Stimulated activated CD4-positive, alpha-beta T cell treated with anti-CD3 and anti-CD28 coated beads, Interleukin-1b, Interleukin-23, amount 100 ng/mL, for 1 hour (primary cell): Measurements from ENCODE around the gene TP63.

Experiments used
- DNase-seq, 2 donors: peaks; one replicate each; pipeline ENCODE4 v3.0.0-alpha.2; 2020; ENCODE audit warnings: low read depth in 2 of 2

Gene TP63

DNA sequence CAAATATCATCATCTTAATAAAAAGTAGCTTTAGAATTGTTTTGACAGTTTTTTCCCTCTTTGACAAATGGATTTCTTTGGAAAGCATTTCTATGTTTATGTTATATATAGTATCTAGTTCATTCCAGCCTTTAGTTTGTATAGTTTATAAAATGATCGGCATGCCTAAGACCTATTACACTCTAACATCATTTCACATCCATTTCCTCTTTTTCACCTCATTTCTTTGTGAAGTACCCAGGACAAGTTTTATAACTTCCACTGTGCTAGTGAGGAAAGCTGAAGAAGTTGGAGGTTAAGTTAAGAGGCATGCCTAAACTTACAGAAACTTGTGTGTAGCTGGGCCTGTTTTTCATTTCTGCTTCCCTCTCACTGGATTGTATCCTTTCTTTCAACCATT, 178.4 kb downstream of the TP63 start:
- DNase-seq: no peak

DNA sequence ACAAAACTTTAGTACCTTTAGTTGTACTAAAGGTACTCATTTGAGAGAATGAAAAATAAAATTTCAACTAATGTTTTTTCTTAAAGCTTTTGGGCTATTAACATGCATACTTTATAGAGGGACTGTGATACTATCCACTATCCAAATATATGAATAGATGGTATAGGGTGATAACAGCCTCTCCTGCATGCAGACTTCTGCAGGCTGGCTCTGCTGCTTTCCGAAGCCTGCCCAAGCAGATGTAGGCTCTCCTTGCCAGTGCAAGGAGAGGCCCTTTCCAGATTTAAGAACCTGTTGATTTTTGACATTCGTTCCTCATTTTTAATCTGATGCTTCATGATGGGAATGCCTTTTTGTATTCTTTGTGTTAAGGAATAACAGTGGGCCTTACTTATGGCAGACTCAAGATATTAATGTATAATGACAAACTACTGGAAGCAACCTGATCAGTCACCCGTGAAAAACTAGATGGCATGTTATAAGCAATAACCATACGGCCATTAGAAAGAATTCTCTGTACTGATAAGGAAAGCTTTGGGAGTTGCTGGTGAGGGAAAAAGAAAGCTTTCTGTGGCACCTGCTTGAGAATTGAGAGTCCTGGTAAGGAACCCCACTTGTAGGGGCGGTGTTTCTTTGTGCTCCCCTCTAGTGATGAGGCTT, 181.7 kb downstream of the TP63 start:
- DNase-seq: no peak

DNA sequence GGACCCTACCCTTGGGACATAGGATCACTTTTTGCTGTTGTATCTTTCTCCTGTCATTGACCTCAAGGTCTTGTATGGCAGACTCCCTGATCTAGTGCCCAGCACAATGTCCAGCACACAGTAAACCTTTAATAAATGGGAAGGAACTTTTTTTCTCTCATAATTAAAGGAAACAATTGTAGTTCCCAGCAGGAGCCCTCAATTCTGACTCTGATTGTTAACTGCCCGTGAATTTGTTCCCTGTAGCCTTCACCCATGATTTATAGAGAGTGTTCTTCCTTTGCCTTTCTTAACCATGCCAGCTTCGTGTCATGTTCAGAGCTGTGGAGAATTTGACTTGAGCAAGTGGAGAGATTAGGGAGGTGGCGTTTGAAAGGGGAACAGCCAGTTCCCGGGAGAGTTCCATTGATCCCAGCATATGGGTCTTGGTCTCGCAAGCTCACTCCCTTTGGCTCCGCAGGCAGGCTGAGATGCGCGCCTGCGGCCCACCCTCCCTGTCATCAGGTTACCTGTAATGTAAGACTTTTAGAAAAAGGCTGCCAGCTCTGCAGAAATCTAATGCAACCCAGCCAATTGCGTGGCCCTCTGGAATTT, 182.6 kb downstream of the TP63 start:
- DNase-seq: no peak

DNA sequence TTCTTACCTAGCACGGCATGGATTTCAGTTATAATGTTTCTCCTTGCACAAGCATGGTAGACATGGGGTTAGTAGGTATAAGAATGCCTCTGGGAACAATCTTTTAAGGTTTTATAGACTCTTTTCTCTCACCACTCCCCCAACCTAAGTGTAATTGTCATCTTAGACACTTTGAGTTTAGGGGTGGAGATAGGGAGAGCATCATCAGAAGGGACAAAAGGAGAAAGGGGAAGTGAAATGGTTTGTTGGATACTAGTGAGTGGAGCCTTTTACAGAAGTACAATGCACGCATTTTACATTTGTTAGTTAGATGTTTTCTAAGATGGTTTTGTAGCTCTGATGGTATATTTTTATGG, 189.2 kb downstream of the TP63 start:
- no peak for DNase-seq

DNA sequence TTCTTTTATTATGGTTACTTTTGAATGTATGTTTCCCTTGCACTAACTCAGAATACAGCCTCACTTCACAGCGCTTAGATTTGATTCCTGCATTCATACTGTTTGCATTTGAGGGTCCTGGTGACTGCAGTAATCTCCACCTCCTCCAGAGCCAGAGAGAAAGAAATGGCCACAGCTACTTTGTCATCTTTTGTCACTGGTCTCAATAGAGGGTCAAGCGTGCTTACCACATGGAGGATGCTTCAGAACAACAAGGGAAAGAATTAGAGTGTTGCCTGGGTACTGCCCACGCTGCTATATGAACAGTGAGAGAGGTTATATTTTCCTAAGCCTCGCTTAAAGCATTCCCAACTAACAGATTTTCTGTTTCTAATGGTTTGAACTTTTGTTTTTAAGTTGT, 190.1 kb downstream of the TP63 start:
- no peak for DNase-seq

DNA sequence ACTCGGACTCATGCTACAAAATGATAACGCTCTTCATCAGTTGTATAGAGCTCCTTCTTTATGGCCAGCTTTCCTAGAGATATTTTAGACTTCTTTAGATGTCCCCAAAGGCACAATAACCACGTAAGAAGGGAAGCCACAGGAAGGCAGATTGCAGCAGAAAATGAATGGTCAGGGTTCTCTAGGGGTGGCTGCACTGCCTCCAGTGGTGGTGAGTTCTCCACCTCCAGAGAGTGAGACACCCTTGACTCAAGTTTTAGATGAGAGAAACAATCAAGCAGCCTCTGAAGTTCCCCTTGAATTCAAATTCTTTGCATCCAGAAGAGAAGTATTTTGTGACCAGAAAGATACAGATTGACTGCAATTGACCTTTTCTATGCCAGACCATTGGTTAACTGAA, 191.5 kb downstream of the TP63 start:
- DNase-seq: no peak

DNA sequence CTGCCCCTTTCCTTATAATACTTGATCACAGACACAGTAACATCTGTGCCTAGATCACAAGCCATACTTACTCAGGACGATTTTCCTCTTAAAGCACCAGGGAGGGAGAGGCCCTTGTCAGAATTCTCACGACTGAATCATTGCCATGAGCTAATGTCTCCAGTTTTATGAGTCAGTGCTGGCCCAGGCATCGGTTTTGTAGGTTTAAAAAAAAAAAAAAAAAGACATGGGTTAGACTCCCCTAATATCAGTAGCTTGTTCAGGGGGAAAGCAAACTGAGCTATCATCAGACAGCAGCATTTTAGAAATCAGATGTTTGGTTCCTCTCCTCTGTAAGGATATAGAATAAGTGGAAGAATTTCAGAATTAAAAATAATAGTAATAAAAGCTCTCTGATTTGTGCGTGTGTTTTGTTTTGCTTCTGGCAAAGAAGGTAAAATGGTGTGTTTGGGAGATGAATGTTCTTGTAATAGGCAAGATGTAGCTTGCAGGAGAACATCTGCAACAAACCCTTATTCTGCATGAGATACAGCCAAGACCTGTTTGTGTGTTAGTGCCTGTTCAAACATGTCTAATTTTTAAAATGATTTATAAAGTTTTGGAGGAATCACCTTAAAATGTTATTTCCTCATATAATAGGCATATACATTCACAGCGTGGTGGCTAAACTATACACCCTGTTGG, 193.6 kb downstream of the TP63 start:
- no peak for DNase-seq

DNA sequence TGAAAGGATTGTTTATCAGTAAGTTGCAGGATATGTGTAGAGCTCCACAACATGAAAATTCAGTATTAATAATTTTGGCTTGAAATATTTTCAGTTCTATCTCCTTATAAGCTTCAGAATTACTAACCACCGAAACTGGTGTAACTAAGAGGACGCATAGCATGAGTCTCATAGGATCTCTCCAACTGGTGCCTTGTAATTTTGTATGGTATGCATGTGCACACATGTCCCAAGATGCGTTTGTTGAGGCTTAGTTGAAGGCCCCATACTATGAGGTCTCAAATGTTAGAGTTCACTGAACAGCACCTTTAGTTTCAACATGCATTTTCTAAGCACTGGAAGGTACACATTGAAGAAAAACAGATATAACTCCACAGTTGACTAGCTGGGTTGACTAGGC, 195.4 kb downstream of the TP63 start:
- no peak for DNase-seq

DNA sequence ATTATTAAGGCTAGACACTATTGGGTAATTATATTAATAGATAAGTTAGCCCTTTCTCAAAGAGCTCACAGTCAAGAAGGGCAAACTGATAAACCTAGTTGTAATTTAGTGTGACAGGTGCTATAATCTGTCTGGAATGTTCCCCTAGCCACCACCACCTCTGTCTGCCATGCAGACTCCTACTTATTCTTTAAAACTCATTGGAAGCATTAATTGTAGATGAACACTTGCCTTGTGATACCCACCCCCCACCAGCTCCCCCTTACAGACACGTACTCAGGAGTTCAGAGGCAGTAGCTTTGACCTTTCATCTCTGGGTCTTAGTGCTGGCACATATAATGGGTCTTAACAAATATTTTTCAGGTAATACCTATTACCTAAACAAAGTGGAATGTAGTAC, 195.9 kb downstream of the TP63 start:
- DNase-seq: no peak

DNA sequence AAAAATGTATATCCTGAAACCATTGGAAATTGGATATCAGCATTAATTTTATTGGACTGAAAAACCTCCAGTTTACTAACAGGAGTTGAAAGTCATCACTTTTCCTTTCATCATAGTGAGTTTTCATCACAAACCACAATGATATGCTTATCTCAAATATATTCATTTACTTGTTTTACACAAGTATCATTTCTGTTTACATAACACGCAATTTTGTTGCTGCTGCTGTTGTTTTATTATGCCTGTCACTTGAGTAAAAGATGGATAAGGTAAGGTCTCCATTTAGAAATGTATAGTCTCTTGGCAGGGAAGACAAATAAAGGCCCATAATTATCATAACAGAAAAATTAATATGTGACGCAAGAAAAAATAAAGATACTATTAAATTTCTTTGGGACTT, 199.2 kb downstream of the TP63 start:
- DNase-seq: no peak

DNA sequence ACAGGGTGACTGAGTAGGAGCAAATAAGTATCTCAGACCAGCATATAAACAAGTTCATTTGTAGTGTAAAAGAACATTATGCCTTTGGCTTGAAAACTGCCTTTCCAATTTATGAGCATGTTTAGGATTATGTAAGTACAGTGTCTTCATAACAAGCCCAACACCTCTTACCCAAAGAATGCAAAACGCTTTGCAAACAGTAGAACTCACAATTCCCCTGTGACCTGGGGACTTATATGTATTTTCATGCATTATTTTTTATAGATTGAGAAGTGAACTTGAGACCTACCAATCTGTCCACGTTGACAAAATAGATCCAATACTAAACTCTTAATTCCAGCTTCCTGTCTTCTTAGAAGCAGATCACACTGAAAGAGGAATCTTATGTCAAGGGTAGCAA, 202.1 kb downstream of the TP63 start:
- DNase-seq: no peak

DNA sequence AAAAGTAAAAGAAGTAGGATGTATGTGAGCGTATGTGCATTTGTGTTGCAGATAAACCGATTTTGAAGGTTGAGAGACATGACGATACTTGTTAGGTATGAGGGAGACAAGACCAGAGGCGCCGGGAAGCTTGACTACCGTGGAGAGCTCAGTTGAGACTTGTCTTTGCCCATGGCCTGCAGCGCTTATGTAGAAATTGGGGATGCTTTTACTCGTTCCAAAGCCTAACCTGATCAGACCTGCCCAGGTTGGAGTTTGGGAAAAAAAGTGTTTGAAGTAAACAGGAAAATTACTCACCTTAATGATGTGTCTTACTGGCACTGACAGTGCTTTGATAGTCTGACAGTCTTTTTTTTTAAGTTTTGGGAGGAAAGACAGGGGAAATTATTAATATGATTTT, 202.8 kb downstream of the TP63 start:
- no peak for DNase-seq

DNA sequence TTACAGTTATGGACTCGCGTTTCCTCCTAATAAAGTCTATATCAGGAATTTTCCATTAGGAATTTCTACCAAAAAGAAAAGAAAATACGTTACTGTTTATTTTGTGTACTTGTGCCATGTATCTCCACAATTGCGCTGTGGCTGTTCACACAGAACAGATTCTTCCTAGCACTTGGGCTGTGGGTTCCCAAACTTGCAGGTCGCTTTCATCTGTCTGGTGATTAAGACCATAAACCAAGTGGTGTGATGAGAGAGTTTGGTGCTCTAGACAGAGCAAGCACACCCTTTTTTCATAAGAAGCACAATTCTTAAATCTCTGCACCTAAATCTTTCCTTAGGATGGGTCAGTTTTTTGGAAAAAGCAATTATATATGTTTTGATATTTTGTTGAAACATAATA, 203.3 kb downstream of the TP63 start:
- DNase-seq: no peak

DNA sequence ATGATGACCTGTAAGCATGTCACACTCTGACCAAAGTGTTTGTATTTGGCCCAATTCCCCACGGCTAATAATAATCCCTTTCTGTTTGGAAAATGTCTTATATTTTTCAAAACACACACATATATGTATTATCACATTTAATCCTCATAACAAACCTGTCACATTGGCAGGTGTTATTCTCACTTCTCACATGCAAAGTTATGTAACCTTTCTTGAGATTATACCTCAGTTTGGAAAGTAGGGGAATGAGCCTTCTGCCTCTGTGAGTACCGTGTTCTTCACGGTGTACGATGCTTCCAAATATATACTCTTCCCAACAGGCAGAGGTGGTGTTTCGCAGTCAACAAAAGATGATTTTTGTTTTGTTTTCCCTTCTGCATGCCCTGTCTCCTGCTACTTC, 205.6 kb downstream of the TP63 start:
- no peak for DNase-seq

DNA sequence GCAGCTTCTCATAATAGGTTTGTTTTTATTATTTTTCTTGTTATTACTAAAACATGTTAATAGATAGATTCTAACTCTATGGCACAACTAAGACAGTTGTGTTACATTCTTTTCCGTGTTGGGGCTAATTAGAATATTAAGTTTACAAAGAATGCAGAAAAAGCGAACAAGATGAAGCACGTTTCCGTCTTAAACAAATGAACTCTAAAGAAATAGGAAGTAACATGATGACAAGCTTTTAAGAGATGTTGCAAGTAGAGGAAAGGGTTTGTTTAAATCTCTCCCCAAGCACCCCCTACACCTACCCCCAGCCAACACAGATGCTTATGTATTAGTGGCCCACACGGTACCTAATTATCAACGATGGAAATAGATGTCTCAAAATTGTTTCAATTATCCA, 207.1 kb downstream of the TP63 start:
- DNase-seq: no peak

DNA sequence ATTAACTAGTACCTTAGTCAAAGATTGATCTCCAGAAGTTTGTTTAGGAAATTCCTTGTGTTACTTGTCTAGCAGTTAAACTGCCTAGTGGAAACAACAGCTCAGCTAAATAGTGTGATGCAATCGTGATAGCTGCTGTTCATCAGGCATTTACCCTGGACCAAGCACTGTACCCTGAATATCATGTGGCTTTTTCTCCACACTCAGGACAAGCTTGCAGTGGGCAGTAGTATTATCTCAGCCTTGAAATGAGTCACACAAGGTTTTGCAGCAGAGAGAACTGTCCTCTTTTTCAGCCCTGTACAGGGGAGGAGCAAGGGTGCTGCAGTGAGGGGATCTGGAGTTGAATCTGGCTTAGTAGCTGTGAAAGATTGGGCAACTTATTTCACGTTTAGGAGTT, 208.4 kb downstream of the TP63 start:
- DNase-seq: no peak

DNA sequence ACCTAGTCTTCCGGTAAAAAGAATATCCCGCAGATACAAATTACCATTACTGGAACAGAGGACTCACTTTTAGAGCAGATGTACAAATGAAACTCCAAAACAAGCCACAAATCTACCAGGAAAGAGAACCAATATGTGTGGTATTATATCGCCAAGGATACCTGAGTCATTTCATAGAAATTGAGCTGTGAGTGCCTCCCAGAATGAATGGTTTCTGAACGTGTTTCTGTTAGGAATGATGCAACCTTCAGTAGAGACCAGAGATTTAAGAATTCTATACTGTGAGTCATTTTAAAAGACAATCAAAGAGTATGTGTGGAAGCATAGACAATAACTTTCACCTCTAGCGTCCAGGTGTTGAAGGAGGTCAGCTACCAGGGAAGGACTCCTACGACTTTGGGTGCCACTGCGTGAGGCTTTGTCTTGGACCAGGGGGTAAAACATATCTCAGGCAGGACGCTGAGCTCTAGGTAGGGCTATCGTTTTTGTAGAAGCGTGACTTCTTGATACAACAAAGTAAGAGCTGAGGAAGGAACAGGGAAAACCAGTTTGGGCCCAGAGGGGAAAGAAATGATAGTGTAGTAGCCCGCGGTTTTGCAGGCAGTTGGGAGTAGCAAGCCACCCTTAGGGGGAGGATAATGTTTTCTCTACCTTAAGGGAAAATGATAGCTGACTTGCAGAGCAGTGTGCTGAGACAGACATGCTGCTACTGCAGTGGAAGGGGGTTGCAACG, 210.4 kb downstream of the TP63 start:
- no peak for DNase-seq

DNA sequence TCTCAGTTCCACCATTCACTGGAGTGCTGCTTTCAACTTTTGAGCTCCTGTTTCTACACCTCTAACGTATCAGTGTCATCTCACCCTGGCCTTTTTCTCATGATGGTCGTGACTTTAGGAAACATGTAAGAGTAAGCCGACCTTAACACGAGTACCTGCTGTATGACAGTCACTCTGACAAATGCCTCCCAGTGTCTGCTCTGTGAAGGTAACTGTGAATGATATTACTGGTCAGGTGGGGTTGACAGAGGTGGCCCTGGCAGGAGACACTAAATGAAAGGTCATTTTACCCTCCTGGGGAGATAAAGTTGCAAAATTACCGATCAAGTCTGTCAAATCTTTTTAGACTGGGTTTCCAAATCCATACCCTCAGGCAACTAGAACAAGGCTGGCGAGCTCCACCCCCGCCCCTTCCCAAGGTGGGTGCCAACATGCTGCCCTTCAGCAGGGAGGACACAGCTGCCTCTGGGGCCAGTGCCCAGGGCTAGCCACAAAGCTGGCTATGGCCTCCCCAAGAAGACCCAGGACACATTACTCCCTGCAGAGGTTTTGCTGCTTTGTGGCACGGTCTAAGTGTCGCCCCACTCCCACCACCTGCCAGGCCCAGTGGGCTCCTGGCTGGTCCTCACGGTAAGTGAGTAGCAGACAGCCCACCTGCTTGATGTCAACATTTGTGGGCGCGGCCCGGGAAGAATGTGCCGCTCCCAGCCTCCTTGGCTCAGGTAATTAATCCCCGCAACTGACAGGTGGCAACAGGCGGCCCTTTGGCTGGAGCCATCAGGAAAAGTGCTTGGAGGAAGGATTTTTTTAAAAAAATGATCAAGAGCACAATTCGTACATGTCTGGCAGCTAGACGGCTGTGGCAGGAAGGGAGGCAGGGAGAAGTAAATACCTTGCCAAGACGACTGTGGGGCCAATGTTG, 211.8 kb downstream of the TP63 start:
- DNase-seq: no peak

DNA sequence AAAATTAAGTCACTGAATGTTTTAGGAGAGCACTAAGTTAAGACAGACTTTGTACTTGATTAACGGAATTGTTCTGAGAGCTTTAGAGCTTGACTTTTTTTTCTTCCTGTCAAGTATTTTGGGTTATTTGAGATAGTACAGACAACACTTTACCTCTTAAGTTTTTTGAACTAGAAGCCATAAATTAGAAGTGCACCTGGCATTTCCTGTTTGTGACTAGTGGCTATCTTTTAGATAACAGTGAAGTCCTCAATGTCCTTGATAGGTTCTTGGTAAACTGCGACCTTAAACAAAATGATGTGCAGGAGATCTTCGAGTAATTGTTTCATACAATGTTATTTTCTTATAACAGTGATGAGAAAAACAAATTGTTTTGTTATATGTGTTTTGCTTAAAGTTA, 213.9 kb downstream of the TP63 start:
- no peak for DNase-seq

DNA sequence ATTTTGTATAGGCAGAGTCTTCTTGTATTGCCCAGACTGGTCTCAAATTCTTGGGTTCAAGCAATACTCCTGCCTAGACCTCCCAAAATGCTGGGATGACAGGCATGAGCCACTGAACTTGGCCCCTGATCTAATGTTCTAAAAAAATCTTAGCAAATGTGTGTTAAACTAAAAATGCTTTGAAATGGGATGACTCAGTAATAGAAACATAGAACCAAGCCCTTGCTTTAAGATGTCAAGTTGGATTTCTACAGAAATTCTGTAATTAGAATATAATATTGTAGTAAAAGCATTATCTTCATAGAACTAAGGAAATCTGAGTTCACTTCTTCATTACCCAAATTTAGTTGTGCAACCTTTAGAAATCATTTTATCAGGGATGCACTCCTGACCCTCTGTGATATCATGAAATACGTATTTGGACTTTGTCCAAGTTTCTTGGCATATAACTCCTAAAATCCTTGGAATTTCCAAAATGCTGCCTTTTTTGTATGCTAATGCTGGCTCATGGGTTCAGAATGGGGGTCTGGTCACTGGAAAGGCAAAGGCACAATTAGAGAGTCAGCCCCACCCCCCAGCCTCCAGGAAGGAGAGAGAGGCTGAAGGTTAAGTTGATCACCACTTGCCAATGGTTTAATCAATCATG, 217.3 kb downstream of the TP63 start:
- no peak for DNase-seq

DNA sequence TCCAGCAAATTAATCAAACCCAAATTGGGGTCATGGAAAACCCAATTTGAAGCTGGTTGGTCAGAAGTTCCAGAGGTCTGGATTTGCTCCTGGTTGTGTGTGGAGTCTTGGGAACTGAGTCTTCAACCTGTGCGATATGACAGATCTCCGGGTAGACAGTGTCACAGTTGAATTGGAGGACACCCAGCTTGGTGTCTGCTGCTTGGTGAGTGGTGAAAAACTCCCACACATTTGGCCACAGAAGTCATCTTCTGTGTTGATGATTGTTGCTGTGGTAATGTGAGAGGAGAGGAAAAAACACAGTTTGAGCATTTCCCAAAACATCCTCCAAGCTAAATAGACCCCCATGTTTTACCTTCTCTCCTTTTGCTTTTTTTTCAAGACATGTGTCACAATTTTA, 218.1 kb downstream of the TP63 start:
- DNase-seq: no peak
